ENCODE results near the gene DNAH10.

The DNAH10 gene

DNA sequence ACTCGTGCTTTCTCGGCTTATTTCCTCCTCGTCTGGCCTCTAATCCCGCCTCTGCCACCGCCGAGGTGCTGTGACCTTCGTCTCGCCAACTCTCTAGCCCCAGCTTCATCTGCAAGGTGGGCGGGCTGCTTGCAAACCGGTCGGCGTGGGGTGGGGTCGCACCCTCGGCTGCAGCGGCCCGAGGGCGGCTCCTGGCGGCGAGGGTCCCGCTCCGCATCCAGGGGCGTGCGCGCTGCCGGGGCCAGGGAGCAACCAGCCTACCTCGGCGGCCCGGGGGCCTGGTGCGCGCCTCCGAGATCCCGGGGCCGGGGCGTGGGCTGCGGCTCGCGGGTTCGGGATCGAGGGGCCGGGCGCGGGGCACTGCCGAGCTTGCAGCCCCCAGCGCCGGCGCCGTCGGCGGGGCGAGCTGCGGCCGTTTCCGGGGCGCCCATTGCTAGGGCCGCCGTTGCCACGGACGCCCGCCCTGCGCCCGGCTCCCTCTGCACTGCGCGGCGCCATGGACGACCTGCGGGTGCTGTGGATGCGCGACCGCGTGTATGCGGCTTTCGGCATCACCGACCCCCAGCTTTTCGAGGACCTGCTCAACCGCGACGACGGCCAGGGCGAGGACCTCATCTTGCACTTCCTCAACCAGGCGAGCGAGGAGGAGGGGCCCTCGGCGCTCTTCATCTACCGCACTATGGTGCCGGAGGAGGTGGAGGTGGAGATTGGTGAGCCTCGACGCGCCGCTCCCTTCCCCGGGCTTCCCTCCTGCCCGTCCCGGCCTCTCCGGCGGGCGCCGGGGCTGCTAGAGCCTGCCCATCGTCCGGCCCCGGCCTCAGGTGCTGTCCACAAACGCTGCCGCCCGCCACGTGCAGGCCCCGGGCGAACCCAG is at the start of gene DNAH10:
TSS of gene DNAH10 (plus strand) at position 461 of the 874 bp plus-strand sequence. CDS start at position 497, 36 bp downstream.
- no peak for DNase-seq

DNA sequence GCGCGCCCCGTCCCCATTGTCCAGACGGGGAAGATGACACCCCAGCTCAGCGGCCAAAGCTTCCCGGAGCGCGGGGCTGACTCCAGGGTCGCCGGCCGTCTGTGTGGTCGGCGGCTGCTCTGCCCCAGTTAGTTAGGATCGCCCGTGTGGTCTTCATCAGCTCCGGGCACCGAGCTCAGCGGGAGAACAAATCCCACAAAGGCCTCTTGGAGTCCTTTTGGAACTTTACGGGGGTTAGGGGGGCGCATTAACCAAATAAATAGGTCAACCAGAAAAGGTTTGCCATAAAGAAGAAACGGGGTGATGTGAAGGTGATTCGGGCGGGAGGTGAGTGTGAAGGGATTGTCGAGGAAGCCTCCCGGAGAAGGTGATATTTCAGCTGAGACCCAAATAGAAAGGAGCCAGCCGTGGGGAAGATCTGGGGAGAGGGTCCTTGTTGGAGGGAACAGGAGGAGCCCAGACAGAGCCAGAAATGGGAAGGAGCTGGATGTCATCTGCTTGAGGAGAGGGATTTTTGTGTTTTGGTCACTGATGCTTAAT is 49.3 kb upstream of the DNAH10 start:
- DNase-seq, result no peak

- DNase-seq, result no peak
These were observed 48.7 kb upstream of the DNAH10 start for GRCh38 chr12:123713398-123713797.

GRCh38 chr12:123713823-123714585 is 48.1 kb upstream of the DNAH10 start:
- no peak for DNase-seq

DNA sequence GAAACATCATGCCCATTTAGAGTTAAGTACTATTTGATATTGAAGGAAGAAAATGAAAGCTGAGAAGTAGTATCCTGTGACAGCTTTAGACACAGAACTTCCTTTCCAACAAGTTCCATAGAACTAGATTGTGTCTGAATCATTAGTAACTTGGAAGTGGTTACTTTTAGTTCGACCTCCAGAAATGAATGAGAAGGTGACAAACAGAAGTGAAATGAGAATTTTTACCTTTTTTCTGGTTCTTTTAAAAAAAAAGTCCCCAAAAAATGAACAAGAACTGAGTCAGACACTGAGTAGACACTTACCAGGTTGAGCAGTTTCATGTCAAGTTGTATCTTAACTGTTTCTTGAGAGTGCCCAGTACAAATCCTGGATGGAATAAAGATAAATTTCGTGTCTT is 46.9 kb upstream of the DNAH10 start:
- no peak for DNase-seq

GRCh38 chr12:123717350-123717749 is 44.8 kb upstream of the DNAH10 start:
- no peak for DNase-seq

DNA sequence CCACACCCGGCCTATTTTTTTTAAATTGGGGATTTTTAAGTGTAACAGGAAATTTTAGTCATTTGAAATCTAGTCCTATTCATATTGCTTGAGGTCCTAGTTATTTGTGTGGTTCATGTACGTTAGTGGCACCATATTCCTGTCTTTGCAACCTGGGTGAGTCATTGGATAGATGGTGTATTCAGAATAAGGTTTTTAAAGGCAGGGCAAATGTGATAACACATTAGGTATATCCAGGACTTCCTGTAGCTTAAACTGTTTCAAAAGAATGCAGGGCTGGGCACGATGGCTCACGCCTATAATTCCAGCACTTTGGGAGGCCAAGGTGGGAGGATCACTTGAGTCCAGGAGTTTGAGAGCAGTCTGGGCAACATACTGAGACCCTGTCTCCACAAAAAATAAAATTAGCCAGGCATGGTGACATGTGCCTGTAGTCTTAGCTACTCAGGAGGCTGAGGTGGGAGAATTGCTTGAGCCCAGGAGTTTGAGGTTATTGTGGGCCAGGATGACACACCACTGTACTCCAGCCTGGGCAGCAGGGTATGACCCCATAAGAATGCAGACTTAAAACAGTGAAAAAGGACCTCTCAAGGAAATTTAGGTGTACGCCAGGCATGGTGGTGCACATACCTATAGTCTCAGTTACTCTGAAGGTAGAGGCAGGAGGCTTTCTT is 41.8 kb upstream of the DNAH10 start:
- no peak for DNase-seq

- no peak for DNase-seq
These were observed 40.9 kb upstream of the DNAH10 start for GRCh38 chr12:123721245-123721644.

- DNase-seq, result no peak
These were observed 39.1 kb upstream of the DNAH10 start for GRCh38 chr12:123723011-123723410.

GRCh38 chr12:123723765-123724164 is 38.3 kb upstream of the DNAH10 start:
- DNase-seq, result no peak

GRCh38 chr12:123726244-123726643 is 35.9 kb upstream of the DNAH10 start:
- no peak for DNase-seq

DNA sequence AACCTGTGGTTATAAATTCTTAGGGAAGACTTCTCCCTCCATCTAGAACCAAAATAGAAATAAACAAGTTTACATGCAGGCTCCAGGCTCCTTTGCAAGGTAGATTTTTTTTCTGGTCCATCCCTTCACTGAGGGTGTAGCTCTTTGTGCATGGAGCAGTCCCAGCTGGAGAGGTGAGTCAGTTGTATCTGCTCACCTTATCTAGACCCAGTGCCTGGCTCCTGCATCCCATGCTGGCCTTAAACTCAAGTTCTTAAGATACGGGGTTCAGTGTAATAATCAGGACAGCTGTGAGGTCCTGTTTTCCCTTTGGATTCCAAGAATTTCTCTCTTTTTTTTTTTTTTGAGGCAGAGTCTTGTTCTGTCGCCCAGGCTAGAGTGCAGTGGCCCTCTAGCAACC is 35.1 kb upstream of the DNAH10 start:
- DNase-seq, result no peak

- DNase-seq, result no peak
These were observed 34.2 kb upstream of the DNAH10 start for GRCh38 chr12:123727878-123728277.

DNA sequence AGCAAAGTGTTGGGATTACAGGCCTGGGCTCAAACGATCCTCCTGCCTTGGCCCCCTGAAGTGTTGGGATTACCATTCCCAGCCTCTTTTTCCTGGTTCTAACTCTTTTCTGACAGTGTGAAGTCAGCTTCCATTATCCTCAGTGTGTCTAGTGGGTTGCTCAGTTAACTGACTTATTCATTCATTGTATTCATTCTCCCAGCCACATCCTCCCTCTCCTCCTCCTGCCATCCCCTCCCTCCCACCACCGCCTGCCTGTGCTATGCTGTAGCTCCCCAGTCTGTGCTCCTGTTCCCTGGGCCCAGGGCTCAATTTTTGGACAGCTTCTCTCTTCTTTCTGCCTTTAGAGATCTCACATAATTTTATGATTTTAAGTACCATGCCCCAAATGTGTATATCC is 30.5 kb upstream of the DNAH10 start:
- no peak for DNase-seq

DNA sequence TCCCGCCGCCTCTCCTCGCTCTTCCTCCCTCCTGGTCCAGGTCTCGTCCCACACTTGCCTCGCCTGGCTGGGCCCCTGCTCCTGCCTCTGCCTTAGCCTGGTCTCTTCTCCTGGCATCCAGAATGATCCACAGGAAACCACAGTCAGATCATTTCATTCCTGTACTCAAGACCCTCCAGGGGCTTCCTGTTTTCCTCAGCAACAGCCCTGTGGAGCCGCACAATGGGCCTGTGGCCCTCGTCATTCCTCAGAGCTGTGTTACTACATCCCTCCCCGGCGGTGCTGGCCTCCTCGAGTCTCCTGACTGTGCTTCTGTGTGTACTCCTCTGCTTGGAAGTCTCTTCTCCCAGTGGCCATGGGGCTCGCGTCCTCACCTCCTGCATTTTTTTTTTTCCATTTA is 29.9 kb upstream of the DNAH10 start:
- DNase-seq, result no peak

DNA sequence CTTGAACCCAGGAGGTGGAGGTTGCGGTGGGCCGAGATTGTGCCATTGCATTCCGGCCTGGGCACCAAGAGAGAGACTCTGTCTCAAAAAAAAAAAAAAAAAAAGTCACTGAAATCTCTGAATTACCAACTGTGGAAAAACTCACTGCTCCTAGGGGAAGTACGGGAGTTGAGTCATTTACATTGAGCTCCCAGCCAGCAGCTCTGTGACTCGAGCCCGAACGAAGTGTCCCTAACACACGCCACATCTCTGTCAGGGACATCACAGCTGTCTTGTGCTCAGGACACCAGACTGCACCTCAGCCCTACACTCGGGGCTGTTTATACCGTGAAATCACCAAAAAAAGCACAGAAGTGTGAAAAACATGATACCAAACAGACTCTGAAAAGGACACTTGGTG is 28.9 kb upstream of the DNAH10 start:
- no peak for DNase-seq

DNA sequence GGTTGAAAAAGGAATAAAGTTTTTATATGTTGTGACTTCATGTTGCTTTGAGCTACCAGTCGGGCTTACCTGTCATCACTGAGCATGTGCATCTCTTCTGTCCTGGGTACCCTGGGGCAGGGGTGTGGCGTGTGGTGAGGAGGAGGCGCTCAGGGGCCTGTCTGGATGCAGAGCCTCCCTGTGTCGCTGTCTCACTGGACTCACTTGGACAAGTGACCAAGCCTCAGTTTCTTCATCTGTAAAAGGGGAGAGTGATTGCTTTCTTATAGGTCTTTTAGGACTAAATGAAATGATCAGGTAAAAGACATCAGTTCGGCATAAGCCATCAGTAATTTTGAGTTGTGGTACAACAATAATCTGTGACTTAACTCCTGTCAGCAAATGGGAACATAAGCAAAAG is 27.8 kb upstream of the DNAH10 start:
- no peak for DNase-seq

- no peak for DNase-seq
These were observed 20.0 kb upstream of the DNAH10 start for GRCh38 chr12:123741937-123742572.

- no peak for DNase-seq
These were observed 19.1 kb upstream of the DNAH10 start for GRCh38 chr12:123743002-123743401.

- peak in 1 of 14 donors; percentile 1 for DNase-seq
These were observed 17.3 kb upstream of the DNAH10 start for GRCh38 chr12:123744836-123745235.

DNA sequence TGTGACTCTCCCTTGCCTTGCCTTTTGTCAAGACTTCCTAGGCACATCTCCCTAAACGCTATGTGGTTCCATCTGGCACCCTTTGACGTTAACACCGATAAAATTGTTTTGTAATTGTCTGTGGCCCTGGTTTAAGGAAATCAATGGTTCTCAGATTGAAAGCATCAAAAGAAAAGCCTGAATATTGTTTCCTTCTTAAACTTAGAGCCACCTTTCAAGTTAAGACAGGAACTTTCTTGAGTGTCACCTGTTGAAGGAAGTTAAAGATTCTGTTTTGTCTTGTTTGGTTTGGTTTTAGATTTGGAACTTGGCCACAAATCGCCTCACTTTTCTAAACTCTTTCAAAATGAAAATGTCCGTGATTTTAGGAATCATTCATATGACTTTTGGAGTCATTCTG is 14.8 kb upstream of the DNAH10 start:
- no peak for DNase-seq

DNA sequence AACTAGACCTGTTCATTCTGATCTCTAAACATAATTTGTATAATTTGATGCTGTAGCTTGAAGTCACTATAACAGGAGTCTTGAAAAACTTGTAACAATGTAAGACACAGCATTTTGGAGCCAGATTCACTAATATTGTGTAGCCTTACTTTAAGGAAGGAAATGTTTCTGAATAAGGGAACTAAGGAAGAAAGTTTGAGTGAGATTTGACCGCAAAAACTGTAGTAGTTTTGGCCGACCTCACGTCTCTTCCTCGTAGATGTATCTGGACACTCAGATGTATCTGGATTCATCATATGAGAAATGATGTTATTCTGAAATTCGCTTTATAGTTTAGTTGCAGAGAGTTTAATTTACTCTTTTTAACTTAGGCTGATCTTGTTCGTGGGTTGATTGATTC is 13.9 kb upstream of the DNAH10 start:
- DNase-seq, result no peak
